Mesodermal cell (in vitro differentiated cells): ENCODE data around the gene TRIM77.
"Not testable (repeated sequence)": the region's sequence is repeated elsewhere in the genome, so short reads cannot be mapped to it uniquely, and the experiment has no call there.

ENCODE experiments used
- H3K27ac ChIP-seq: 2 replicates; pipeline ENCODE4 v1.7.0; 2013; ENCODE audit warnings: mild to moderate bottlenecking, low read depth, low read length, moderate library complexity; ENCODE audit not compliant: severe bottlenecking
- H3K36me3 ChIP-seq: 2 replicates; pipeline ENCODE4 v1.7.1; 2013; ENCODE audit warnings: mild to moderate bottlenecking, low read length, moderate library complexity; ENCODE audit not compliant: control insufficient read depth, insufficient read depth
- H3K4me1 ChIP-seq: one replicate; pipeline ENCODE4 v1.7.1; 2013; ENCODE audit warnings: mild to moderate bottlenecking, low read length; ENCODE audit not compliant: insufficient read depth, control insufficient read depth, poor library complexity, severe bottlenecking
- H3K4me3 ChIP-seq: 2 replicates; pipeline ENCODE4 v1.7.0; 2013; ENCODE audit warnings: low read length, control low read depth, mild to moderate bottlenecking; ENCODE audit not compliant: insufficient read depth, poor library complexity, severe bottlenecking; ENCODE audit errors: extremely low read depth
- H3K9me3 ChIP-seq: 2 replicates; pipeline ENCODE4 v1.7.1; 2013; ENCODE audit warnings: mild to moderate bottlenecking, low read length, moderate library complexity; ENCODE audit not compliant: control insufficient read depth
- WGBS, 2 experiments: methylation state at CpG; one replicate each; pipeline ENCODE4 v1.1.5; 2013; ENCODE audit warnings: missing lambda C conversion rate in 2 of 2; ENCODE audit not compliant: insufficient coverage in 2 of 2; 5-methylcytosine and 5-hydroxymethylcytosine counted together

The TRIM77 gene

GRCh38 chr11:89730215-89730614 is 20.1 kb downstream of the TRIM77 start:
- not testable (repeated sequence) for H3K4me3 ChIP-seq, H3K36me3 ChIP-seq, H3K9me3 ChIP-seq, H3K27ac ChIP-seq, H3K4me1 ChIP-seq
- 91 to 95% methylated on average over 15 of the region's 23 CpGs for WGBS, 2 experiments

- Histone ChIP-seq H3K9me3 (no peaks in the 10 kb centered on the region), H3K4me3 (no peak overlapping the region), H3K4me1 (no peaks in the 10 kb centered on the region), H3K27ac (no peak overlapping the region), H3K36me3 (no peaks in the 10 kb centered on the region)
- no CpG with 5 or more reads among the region's 1 CpG for WGBS, 2 experiments
Observed at GRCh38 chr11:89736566-89736965, 26.5 kb downstream of the TRIM77 start.

DNA sequence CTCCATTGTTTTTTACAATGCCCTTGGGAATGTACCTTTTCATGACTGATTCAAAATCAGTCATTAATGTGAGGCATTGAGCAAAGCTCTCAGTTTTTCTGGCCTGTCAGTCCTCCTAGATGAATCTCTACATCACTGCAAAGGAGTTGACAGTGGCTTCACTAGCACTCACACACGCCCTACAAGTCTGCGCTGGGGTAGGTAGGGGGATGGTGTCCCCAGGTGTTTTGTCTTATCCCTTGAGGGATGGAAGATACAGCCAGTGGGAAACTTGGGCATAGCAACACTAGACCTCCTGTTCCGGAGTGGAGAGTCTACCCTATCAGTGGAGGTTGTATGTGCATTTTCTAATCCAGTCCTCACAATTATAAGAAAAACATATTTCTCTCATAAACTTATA is 27.0 kb downstream of the TRIM77 start:
- Histone ChIP-seq H3K4me3 (no peak overlapping the region), H3K36me3 (no peaks in the 10 kb centered on the region), H3K4me1 (no peaks in the 10 kb centered on the region), H3K27ac (peak overlapping the region; percentile 13), H3K9me3 (no peaks in the 10 kb centered on the region)
- WGBS, 2 experiments: no CpG with 5 or more reads among the region's 3 CpGs

DNA sequence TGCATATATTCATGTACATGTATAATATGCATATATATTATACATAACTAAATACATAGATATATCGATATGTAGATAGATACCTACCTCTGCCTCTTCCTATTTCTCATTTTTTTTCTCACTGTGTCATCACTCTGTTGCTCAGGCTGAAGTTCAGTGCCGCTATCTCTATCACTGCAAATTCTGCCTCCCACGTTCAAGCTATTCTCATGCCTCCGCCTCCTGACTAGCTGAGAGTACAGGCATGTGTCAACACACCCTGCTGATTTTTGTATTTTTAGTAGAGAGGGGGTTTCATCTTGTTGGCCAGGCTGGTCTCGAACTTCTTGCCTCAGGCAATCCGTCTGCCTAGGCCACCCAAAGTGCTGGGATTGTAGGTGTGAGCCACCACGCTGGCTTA is 31.3 kb downstream of the TRIM77 start:
- H3K36me3 ChIP-seq, H3K4me1 ChIP-seq, H3K4me3 ChIP-seq, H3K9me3 ChIP-seq, H3K27ac ChIP-seq: not testable (repeated sequence)
- 72 to 100% methylated on average over 3 of the region's 7 CpGs for WGBS, 2 experiments

GRCh38 chr11:89744158-89744557 is 34.1 kb downstream of the TRIM77 start:
- H3K4me3 ChIP-seq, H3K27ac ChIP-seq, H3K36me3 ChIP-seq, H3K4me1 ChIP-seq, H3K9me3 ChIP-seq: not testable (repeated sequence)
- 95 to 98% methylated on average over 15 to 16 of the region's 28 CpGs for WGBS, 2 experiments

GRCh38 chr11:89750822-89751221 is 40.7 kb downstream of the TRIM77 start:
- H3K9me3 ChIP-seq, H3K4me1 ChIP-seq, H3K36me3 ChIP-seq, H3K4me3 ChIP-seq, H3K27ac ChIP-seq: not testable (repeated sequence)
